ENCODE results near the gene MAMLD1. TPM values are rescaled to one million over a fixed set of nuclear protein-coding genes. Genes with fewer than 3 reads are reported as not detected.

The MAMLD1 gene
- polyA plus RNA-seq, 6 donors from 2014 or later: 0.37 to 1.0 (median 0.75) TPM; not detected in 1

DNA sequence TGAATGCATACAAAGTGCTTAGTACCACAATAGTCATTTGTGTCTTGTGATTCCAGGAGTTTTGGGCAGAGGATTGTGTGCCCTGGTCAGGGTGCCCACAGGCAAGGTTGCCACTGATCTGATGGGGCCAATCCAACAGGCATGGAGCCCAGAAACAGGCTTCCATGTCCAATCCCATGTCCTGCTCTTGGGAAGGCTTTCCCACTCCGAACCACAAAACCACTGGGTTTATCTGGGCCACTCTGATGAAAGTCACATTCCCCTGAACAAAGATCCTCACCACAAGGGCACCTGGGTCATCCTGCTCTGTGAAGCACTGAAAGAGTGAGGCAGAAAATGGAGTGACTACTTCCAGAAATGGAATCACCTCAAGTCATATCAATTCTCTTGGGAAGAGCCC is 96.9 kb downstream of the MAMLD1 start:
- no peaks in the 10 kb centered on the region for H3K36me3 Mint-ChIP-seq
- no peak overlapping the region for H3K27ac Mint-ChIP-seq
- peaks cover 0 to 7% (median 0%) of the 10 kb centered on the region in 7 donors for H3K9me3 Mint-ChIP-seq
- H3K4me1 Mint-ChIP-seq: peaks cover 0 to 3% (median 0%) of the 10 kb centered on the region in 3 donors
- no peak overlapping the region for H3K4me3 Mint-ChIP-seq
- H3K27me3 Mint-ChIP-seq: no peaks in the 10 kb centered on the region
- DNase-seq (no peak), ATAC-seq (ENCODE audit: low read depth in 2 of 2) (no peak)

DNA sequence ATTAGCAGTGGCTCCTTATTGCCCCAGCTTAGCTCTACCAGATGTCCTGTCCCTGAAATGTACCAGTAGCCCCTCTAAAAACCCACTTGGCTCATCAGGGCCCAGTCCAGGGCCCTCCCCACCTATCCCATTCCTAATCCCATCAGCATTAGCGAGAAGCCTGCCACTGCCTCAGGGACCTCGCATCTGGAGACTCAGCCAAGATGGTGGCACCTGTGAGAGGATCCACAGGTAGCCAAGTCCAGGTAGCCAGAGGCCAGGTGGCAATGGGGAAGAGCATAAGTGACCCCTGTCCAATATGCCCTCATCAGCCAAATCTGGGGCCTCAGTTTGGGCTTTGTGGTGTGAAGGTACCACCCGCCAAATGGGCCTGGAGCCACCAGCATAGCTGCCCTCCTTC is 97.7 kb downstream of the MAMLD1 start:
- no peak overlapping the region for H3K27ac Mint-ChIP-seq
- ATAC-seq (ENCODE audit: low read depth in 2 of 2) (no peak), DNase-seq (no peak)
- no peaks in the 10 kb centered on the region for H3K36me3 Mint-ChIP-seq
- H3K27me3 Mint-ChIP-seq: no peaks in the 10 kb centered on the region
- no peak overlapping the region for H3K4me3 Mint-ChIP-seq
- H3K4me1 Mint-ChIP-seq: peaks cover 0 to 3% (median 0%) of the 10 kb centered on the region in 3 donors
- peaks cover 0 to 7% (median 0%) of the 10 kb centered on the region in 7 donors for H3K9me3 Mint-ChIP-seq

DNA sequence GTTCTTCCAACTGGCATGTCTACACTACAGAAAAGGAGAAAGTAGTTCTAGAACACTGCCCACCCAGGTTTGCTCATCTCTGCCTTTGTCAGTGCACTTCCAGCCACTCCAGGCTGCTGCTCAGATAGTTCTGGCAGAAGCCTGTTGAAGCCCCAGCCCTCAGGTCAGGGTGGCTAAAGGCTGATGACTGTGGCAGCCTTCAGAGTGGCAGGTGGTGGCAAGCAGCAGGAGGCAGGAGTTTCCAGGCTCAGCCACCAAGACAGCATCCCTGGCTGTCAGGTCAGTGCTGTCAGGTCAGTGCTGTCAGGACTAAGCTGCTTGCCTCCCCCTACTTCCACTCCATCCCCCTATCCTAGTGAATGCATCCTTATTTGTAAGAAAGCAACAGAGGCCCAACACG is 100.4 kb downstream of the MAMLD1 start:
- ATAC-seq (ENCODE audit: low read depth in 2 of 2) (no peak), DNase-seq (no peak)
- H3K4me3 Mint-ChIP-seq: no peak overlapping the region
- peaks cover 0 to 11% (median 0%) of the 10 kb centered on the region in 7 donors for H3K9me3 Mint-ChIP-seq
- H3K27me3 Mint-ChIP-seq: no peaks in the 10 kb centered on the region
- peaks cover 0 to 3% (median 0%) of the 10 kb centered on the region in 3 donors for H3K4me1 Mint-ChIP-seq
- no peak overlapping the region for H3K27ac Mint-ChIP-seq
- no peaks in the 10 kb centered on the region for H3K36me3 Mint-ChIP-seq

DNA sequence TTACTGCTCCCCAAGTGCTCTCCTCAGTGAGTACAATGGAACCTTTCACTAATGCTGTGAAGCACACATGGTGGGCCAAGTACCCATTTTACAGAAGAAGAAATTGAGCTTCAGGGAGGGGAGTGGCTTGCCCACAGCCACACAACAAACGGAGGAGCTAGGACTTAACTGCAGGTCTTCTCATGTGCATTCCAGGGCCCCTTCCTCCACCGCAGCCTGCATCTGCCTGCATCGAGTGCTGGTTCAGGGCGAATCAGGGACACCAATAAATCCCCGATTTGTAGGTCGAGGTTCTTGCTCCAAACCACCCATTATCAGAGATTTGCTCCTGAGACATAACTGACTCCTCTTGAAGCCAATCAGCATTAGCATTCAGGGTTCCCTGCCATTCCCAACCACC is 100.9 kb downstream of the MAMLD1 start:
- ATAC-seq (ENCODE audit: low read depth in 2 of 2) (no peak), DNase-seq (no peak)
- Mint-ChIP-seq H3K27ac (no peak overlapping the region), H3K27me3 (no peaks in the 10 kb centered on the region), H3K9me3 (peaks cover 0 to 11% (median 0%) of the 10 kb centered on the region in 7 donors), H3K4me3 (no peak overlapping the region), H3K4me1 (peaks cover 0 to 3% (median 0%) of the 10 kb centered on the region in 3 donors), H3K36me3 (no peaks in the 10 kb centered on the region)

DNA sequence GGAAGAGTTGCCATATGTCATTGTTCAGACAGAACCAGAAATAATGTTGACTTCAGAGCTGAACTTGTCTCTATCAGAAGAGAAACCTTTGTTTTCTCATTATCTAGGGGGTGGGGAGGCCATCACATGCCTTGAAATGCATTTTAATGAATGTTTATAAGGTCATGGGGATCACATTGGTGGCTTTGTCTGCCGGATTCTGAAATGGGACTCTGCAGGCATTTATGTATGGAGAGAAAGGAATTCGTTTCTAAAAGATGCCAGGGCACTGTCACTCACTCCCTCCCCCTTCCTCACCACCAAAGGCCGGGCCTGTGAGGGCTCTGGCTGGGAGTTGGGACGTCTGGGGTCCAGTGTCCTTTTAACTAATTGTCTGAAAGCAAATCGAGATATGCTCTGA is 102.2 kb downstream of the MAMLD1 start:
- peaks cover 0 to 8% (median 0%) of the 10 kb centered on the region in 7 donors for H3K9me3 Mint-ChIP-seq

DNA sequence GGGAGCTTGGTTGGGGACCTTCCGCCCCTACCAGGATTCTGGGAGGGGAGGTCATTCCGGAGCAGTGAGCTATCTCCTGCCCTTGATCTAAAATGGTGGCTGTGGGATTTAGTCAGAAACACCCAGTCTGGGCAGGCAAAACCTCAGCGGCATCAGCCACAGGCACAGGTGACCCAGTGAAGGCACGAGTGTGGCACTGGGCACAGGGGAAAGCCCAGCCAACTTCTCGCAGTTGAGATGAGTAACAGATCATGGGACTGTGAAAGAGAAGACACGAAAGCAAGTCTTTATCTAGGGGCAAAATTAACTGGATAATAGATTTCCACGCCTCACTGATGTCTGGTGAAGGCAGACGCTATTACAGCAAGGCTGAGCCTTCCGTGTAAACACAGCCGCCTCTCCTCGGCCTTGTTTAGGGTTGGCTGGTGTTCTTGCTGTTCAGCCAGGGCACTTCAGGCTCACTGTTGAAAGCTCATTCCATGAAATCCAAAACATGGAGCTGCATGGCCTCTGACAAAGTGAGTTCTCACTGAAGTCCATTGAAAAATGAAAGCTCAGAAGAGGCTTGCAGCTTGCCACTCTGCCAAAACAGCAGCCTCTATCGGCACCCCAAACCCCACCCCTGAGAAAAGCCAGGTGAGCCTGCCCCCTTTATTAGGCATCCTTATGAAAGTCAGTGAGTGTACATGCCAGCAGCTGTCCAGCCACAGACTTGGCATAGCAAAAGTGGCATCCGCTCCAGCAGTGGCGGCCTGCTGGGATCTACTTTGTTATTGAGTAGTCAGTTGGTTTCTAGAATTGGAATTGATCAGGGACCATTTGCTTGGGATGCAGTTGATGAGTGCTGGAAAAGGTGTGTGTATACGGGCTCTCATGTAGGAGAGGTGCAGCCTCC is 103.0 kb downstream of the MAMLD1 start:
- ATAC-seq (ENCODE audit: low read depth in 2 of 2) (no peak), DNase-seq (no peak)
- Mint-ChIP-seq H3K36me3 (no peaks in the 10 kb centered on the region), H3K4me1 (no peaks in the 10 kb centered on the region), H3K4me3 (no peak overlapping the region), H3K27ac (no peak overlapping the region), H3K9me3 (peaks cover 0 to 8% (median 0%) of the 10 kb centered on the region in 7 donors), H3K27me3 (no peaks in the 10 kb centered on the region)

More for the DNA sequence above, 102.2 kb downstream of the MAMLD1 start:
- Mint-ChIP-seq H3K4me1 (no peaks in the 10 kb centered on the region), H3K4me3 (no peak overlapping the region), H3K27me3 (no peaks in the 10 kb centered on the region), H3K36me3 (no peaks in the 10 kb centered on the region), H3K27ac (no peak overlapping the region)
- no peak for DNase-seq
- no peak for ATAC-seq (ENCODE audit: low read depth in 2 of 2)

DNA sequence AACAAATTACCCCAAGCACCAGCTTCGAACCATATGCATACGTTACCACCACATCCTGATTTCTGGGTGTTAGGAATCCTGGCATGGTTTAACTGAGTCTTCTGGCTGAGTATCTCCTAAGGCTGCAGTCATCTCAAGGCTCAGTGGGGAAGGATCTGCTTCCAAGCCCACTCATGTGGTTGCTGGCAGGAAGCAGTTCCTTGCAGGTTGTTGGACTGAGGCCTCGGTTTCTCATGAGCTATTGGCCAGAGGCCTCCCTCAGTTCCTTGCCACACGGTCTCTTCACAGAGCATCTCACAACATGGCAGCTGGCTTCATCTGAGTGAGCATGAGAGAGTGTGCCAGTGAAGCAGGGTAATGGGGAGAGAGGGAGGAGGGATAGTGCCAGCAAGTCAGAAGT is 109.2 kb downstream of the MAMLD1 start:
- DNase-seq: no peak
- no peak for ATAC-seq (ENCODE audit: low read depth in 2 of 2)
- Mint-ChIP-seq H3K36me3 (no peaks in the 10 kb centered on the region), H3K27me3 (no peaks in the 10 kb centered on the region), H3K27ac (no peak overlapping the region), H3K4me3 (no peak overlapping the region), H3K4me1 (peaks cover 12 to 22% (median 22%) of the 10 kb centered on the region in 3 donors), H3K9me3 (peaks cover 0 to 4% (median 0%) of the 10 kb centered on the region in 7 donors)

DNA sequence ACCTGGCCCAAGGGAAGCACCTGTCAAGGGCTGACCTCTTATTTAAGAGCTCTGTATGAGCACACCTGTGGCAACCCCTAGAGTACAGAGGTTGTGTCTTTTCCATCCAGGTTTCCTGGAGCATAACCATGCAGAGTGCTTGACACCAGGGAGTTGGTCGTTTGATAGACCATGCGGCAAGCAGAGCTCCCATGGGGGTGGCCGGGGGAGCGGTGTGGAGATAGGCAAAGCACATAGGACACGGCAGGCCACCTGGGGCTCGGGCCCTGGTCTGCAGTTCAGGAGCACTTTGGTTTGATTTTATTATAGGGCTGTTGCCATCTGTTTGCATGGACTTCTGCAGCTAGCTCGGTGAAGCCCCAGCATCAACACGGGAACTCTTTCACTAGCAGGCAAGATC is 110.3 kb downstream of the MAMLD1 start:
- H3K4me1 Mint-ChIP-seq: peaks cover 23 to 33% (median 32%) of the 10 kb centered on the region in 3 donors

DNA sequence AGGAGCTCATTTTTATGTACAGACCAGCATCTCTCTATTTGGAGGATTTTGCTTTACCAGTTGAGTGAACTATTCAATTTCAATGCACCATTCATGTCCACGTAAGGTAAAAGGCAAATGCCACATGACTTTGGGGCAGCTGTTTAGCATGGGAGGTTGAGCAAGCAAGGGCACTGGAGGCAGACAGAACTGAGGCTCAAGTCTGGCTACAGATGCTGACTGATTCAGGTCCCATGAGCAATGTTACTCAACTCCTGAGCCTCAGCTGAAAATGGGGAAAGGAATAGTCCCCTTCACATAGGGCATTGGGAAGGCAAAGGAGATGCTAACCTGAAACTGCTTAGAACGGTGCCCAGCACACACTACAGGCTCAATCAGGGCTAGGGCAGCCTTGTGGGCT is 112.3 kb downstream of the MAMLD1 start:
- DNase-seq: no peak
- Mint-ChIP-seq H3K4me3 (peak overlapping the region in 1 of 8 donors; percentile 44), H3K4me1 (peaks cover 27 to 51% (median 39%) of the 10 kb centered on the region in 3 donors), H3K9me3 (peaks cover 0 to 2% (median 0%) of the 10 kb centered on the region in 7 donors), H3K27ac (no peak overlapping the region), H3K36me3 (no peaks in the 10 kb centered on the region), H3K27me3 (no peaks in the 10 kb centered on the region)
- no peak for ATAC-seq (ENCODE audit: low read depth in 2 of 2)

More for the DNA sequence above, 110.3 kb downstream of the MAMLD1 start:
- no peak for ATAC-seq (ENCODE audit: low read depth in 2 of 2)
- no peaks in the 10 kb centered on the region for H3K27me3 Mint-ChIP-seq
- peak overlapping the region in 2 of 6 donors; percentile 71 to 90 for H3K27ac Mint-ChIP-seq
- DNase-seq: no peak
- H3K9me3 Mint-ChIP-seq: peaks cover 0 to 2% (median 0%) of the 10 kb centered on the region in 7 donors
- H3K36me3 Mint-ChIP-seq: no peaks in the 10 kb centered on the region
- peak overlapping the region in 2 of 8 donors; percentile 13 to 22 for H3K4me3 Mint-ChIP-seq

DNA sequence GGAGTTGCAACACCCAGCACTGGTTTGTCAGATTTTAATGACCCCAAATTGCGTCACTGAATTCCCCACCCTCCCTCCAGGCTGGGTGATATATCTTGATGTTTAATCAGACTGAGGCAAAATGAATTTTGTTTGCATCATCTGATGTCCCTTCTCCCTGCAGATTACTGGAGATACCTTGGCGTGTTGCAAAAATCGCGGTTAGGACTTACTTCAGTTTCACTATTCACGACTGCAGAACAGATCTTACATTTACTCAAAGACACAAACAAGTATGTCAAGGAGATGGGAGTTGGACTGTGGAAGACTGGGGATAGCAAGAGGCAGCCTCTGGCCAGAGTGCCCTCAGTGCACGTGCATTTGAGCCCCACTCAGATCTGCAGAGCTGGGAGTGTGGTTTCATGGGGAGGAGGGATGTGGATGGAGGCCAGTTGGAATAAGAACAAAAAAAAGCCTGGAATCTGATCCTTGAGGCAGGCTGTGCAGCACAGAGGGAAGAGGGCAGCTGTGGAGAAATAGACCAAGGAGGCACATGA is 113.1 kb downstream of the MAMLD1 start:
- ATAC-seq (ENCODE audit: low read depth in 2 of 2): no peak
- Mint-ChIP-seq H3K4me3 (peak overlapping the region in 3 of 8 donors; percentile 31 to 84 (median 42)), H3K36me3 (no peaks in the 10 kb centered on the region), H3K27ac (peak overlapping the region in 3 of 6 donors; percentile 2 to 84 (median 61)), H3K4me1 (peaks cover 27 to 51% (median 39%) of the 10 kb centered on the region in 3 donors), H3K27me3 (no peaks in the 10 kb centered on the region), H3K9me3 (peaks cover 0 to 3% (median 0%) of the 10 kb centered on the region in 7 donors)
- no peak for DNase-seq

DNA sequence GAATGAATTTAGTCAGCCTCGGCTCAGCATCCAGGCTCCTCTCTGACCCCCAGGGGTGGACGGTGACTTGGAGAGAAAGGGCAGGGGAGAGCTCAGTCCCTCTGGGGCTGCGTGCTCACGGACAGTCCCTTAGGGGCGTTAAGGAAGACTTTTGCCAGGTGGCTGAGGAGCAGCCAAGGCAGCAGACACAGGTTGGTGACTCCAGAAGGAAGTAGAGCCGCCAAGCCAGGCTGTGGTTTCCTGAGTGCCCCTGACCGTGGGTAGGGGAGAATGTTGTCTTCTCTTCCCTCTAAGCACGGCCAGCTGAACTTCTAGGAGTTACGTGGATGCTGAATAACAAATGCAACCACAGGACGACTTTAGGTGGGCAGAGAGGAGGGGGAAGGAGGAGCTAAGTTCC is 114.3 kb downstream of the MAMLD1 start:
- no peak for DNase-seq
- Mint-ChIP-seq H3K4me3 (peak overlapping the region; percentile 55 to 84 (median 79)), H3K27ac (peak overlapping the region in 3 of 6 donors; percentile 65 to 77 (median 69))

DNA sequence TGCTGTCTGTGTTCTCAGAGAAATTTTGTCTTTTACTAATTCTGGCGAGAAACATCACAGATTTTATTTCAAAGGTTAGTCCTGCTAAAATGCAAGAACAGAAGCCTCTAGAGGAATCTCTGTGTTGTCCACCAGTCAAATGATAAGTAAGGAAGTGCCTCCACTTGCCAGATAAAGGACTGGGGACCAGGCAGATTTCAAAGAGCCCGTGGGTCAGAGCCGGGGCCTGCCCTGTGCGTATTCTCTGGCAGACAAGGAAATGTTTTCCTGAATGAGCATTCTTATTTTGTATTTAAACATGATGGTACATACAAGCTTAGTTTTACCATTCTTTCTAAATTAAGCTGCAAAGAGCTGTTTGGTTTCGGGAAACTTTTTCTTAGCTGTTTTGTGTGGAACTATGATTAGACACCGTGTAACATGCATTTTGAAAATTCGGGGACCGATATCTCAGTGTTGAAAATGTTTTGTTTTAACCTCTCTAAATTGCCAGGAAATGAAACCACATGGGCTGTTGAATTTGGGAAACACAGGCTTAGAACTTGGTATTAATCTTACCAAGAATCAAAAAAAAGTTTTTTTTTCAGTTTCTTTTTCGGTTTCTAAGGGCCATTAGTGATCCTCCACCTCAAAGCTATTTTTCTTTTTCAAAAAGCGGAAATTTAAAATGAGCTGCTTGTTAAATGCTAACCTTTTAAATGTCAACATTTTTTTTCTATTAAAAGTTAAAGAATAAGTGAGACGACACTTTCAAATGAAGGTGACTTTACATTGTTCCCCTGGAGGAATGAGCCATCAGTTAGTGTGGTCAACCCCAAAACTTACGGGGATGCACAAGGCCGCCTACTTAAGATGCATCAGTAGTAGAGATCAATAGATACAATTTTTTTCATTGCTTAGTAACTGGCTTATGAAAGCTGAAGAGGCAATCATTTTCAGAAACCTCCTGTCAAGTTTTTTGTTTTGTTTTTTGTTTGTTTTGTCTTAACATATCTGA is 115.7 kb downstream of the MAMLD1 start:
- H3K36me3 Mint-ChIP-seq: no peaks in the 10 kb centered on the region
- H3K4me1 Mint-ChIP-seq: peaks cover 23 to 46% (median 29%) of the 10 kb centered on the region in 3 donors
- DNase-seq (no peak), ATAC-seq (ENCODE audit: low read depth in 2 of 2) (peak; percentile 52 to 58)
- H3K9me3 Mint-ChIP-seq: peaks cover 0 to 1% (median 0%) of the 10 kb centered on the region in 7 donors
- H3K27me3 Mint-ChIP-seq: no peaks in the 10 kb centered on the region
- peak overlapping the region in 5 of 6 donors; percentile 36 to 82 (median 63) for H3K27ac Mint-ChIP-seq
- H3K4me3 Mint-ChIP-seq: peak overlapping the region; percentile 48 to 86 (median 76)

More for the DNA sequence above, 114.3 kb downstream of the MAMLD1 start:
- peaks cover 0 to 3% (median 0%) of the 10 kb centered on the region in 7 donors for H3K9me3 Mint-ChIP-seq
- no peaks in the 10 kb centered on the region for H3K27me3 Mint-ChIP-seq
- H3K36me3 Mint-ChIP-seq: no peaks in the 10 kb centered on the region
- H3K4me1 Mint-ChIP-seq: peaks cover 27 to 51% (median 39%) of the 10 kb centered on the region in 3 donors
- peak; percentile 43 to 52 for ATAC-seq (ENCODE audit: low read depth in 2 of 2)

Data from naive B cell (primary cell).